Measurements from ENCODE around the gene RNASEH2A.

DNA sequence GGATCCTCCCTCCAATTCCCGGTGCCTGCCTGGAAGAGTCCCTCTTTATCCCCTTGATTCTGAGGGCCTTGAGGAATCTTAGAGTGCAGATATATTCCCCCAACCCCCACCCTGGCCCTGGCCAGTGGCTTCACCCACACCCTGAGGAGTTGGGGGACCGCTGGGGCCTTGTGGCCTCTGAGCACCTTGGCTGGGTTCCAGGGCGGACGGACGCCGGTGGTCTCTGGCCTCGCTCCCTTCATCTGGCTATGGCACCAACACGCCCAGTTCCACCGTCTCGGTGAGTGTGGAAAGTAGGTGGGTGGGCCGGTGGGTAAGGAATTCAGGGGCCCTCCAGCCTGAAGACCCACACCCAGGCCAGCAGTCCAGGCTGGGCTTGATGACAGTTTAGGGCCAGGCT lies 36.9 kb downstream of the RNASEH2A start:
- TF ChIP-seq, protein P1, sequence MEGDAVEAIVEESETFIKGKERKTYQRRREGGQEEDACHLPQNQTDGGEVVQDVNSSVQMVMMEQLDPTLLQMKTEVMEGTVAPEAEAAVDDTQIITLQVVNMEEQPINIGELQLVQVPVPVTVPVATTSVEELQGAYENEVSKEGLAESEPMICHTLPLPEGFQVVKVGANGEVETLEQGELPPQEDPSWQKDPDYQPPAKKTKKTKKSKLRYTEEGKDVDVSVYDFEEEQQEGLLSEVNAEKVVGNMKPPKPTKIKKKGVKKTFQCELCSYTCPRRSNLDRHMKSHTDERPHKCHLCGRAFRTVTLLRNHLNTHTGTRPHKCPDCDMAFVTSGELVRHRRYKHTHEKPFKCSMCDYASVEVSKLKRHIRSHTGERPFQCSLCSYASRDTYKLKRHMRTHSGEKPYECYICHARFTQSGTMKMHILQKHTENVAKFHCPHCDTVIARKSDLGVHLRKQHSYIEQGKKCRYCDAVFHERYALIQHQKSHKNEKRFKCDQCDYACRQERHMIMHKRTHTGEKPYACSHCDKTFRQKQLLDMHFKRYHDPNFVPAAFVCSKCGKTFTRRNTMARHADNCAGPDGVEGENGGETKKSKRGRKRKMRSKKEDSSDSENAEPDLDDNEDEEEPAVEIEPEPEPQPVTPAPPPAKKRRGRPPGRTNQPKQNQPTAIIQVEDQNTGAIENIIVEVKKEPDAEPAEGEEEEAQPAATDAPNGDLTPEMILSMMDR (IDR thresholded peaks at IDR 0.05) = no peak
- TF ChIP-seq POLR2A (IDR thresholded peaks at IDR 0.05) = no peak

All from adrenal gland (tissue), 5 donors.